Erythroblast (primary cell): ENCODE results near the gene PLPPR1.

ENCODE experiments used
- GATA1 ChIP-seq: IDR thresholded peaks from 2 replicates; pipeline ENCODE4 v1.6.1; 2011; ENCODE audit warnings: low read depth, mild to moderate bottlenecking, control low read depth, low read length, moderate library complexity
- POLR2A ChIP-seq: IDR thresholded peaks from 2 replicates; pipeline ENCODE4 v1.6.1; 2011; ENCODE audit warnings: mild to moderate bottlenecking, low read length

- TF ChIP-seq POLR2A (no peak), GATA1 (no peak)
These were observed 3.9 kb downstream of the PLPPR1 start for GRCh38 chr9:101032426-101032825.
